Measurements from ENCODE around the gene CLDND2.

The CLDND2 gene

DNA sequence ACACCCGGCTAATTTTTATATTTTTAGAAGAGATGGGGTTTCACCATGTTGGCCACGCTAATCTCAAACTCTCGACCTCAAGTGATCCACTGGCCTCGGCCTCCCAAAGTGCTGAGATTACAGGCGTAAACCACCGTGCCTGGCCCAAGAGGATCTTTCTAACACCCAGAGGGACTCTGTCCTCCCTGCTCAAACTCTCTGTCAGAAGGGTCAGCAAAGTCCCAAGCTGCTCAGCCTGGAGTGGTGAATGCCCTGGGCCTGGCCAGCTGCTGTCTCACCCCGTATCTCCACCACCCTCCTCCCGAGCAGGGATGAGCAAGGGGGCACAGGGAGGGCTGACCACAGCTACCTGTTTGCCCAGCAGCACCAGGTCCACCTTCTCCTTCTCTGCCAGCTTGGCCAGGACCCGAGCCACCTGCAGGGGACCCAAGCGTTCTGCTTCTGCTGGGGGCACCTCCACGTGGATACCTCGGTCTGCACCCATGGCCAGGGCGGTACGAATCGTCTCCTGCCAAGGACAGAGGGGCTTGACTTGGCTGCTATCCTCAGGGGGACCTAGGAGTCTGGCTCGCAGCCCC, 15.9 kb downstream of the CLDND2 start:
- no peak for DNase-seq

DNA sequence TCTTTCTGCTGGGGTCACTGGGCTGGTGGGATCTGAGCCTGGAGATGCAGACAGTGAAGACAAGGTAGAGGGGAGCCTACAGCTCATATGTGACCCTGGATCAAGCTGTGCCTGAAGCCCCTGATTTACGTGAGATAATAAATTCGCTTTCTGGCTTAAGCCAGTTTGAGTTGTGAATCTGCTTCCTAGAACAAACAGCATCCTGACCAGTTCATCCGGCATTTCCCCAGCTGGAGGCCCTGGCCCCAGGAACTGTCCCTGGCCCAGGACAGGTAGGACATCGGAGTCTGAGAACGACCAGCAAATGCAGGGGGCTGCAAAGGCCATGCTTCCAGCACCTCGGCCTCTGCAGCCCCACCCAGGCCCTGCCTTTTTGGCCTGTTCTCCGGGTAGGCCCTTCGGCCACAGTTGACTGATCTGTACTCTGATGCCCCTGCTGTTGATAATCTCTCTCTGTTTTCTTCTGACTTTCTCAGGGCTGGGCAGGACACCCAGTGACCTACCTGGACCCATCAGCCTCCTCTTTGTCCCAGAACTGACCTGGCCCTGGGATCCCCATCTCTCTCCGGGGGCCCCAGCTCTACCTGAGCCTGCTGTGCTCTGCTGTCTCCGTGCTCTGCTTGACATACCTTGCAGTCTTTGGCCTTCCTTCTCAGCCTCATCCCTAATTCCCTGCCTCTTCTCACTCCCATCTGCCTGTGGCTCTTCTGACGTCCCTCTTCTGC, 17.4 kb downstream of the CLDND2 start:
- no peak for DNase-seq

DNA sequence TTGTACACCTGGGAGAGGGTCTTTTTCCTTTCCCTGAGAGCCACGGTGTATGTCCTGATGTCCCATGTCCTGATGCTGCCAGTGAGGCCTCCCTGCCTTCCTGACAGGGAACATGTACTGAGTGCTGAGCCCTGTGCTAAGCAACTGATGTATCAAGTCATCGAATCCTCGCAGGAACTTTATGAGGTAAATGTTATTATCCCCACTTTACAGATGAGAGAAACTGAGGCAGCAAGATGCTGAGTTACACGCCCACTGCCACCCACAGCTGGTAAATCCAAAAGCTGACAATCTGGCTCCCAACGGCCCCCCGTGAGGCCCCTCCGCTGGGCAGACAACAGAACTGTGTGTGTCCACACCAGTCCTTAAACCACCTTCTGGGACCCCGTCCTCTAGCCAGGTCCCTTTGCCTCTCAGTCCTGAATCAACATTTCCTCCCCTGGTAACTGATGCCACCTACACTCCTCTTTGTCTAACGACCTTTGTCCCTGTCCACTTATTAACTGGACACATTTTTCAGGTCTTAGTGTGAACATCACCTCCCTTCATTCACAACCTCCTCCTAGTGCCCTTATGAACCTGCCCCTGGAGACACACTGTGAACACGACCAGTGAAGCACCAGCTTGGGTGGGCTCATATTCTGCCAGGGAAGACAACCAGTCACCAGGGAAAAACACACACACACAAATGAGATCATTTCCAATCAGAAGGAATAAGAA, 21.4 kb downstream of the CLDND2 start:
- DNase-seq = no peak

DNA sequence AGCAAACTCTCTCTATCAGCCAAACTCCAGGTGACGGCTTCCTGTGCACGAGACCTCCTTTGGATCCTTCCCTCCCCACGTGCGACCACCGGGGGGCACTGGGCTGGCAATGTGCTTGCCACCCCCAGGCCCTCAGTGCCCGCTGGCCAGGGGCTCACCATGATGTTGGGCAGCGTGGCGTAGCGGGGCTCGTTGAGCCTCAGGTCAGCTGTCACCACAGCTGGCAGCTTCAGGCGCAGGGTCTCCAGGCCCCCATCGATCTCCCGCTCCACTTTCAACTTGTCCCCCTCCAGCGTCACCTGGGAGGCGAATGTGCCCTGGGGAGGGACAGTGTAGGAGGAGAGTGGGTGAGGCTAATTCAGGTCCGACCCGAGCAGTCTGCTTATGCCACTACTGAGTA, 22.1 kb downstream of the CLDND2 start:
- no peak for DNase-seq

DNA sequence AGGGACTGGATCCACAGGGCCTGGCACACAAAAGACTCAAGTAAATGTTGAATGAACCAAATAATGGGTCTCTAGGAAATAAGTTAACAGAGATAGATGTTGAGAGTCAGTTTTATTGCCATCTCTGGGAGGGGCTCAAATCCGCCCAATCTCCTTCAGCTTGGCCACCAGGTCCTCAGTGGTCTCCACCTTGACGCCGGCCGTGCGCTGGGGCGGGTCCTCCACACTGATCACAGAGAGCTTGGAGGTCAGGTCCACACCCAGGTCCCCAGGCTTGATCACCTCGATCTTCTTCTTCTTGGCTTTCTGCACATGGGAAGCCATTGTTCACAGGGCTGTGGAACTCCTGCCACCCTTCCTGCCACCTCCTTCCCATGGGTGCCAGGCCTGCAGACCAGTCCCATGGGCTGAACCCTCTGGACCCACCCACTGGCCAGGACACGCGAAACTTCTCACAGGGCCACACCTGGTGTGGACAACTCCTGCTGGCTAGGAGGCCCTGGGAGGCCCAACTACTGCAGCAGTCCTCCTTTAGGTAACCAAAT, 23.7 kb downstream of the CLDND2 start:
- no peak for DNase-seq

DNA sequence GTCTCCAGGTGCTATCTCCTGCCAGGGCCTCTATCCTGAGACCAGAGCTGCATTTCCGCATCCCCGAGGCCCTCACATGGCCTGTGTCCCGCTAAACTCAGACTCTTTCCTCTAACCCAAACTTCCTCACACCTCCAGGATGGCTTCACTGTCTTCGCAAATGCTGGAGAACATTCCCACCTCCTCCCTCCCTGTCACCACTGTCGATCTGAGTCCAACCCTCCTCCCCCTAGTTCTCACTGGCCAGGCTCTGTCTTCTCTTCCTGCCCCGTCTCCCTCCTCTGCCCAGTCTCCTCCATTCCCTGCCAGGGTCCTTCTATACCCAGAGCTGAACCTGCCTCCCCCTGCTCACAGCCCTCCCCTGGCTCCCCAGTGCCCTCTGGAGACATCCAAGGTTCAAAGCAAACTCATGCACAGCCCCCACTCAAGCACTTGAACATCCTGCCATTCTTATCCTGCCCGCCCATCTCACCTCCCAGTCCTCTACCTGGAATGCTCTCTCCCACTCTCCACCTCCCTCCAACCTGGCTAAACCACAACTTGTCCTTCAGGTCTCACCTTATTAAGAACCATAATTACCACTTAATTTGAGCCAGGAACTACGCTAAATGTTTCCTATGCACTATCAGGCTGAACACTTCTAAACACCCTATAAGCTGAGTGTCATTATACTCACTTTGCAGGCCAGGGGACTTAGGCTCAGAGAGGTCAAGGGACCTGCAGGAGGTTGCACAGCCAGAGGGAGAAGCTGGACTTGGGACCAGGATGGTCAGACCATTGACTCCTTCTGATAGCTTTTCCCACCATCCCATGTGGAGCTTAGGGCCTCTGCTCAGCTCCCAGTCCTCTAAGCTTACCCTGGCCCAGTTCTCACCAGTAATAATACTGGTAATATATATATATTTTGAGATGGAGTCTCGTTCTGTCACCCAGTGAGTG, 25.9 kb downstream of the CLDND2 start:
- no peak for DNase-seq

DNA sequence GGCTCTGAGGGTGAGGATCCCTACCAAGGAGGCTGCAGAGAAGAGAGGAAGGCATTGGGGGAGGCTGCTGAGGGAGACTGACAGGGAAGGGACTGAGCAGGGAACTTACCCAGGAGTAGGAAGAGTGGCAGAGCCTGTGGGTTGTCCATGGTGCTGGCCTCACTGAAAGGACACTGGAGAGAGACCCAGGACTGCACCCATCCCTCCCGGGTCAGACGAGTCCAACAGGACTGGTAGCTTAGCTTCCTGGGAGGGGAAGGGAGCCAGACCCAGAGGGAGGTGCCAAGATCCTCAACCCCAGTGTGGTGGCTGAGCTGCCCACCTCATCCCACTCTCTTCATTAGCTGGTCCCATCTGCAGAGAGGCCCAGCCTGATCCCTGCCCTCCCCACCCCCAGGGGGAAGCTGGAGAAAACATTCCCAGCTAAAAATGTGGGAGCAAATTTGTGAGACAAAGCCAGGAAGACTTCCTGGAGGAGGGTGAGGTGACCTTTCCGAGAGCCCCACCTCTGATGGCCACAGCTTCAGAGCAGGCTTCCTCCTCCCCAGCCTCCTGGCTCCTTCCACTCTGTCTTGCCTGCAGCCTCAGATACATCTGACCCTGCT, 26.7 kb downstream of the CLDND2 start, which contains the start of gene VSIG10L:
Gene VSIG10L, minus strand, starts transcription at position 164 of the 605 bp plus-strand sequence. Its CDS starts 15 bp downstream, at position 149.
- no peak for DNase-seq

DNA sequence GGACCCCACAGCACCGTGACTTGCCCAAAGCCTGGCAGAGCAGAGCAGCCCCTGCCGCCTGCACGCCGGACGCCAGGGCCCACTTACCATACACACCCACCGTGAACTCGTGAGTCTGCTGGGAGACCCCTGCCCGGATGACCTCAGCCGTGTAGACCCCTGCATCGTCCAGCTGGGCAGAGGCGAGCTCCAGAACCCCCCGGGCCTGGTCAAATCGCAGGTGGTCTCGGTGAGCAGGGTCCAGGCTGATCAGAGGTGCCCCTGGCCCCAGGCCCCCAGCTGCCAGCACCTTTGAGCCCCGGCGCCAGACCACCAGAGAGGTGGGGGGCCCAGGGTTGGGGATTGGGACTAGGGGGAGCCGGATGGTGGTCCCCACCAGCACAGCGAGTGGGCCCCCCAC, 27.7 kb downstream of the CLDND2 start:
- no peak for DNase-seq

DNA sequence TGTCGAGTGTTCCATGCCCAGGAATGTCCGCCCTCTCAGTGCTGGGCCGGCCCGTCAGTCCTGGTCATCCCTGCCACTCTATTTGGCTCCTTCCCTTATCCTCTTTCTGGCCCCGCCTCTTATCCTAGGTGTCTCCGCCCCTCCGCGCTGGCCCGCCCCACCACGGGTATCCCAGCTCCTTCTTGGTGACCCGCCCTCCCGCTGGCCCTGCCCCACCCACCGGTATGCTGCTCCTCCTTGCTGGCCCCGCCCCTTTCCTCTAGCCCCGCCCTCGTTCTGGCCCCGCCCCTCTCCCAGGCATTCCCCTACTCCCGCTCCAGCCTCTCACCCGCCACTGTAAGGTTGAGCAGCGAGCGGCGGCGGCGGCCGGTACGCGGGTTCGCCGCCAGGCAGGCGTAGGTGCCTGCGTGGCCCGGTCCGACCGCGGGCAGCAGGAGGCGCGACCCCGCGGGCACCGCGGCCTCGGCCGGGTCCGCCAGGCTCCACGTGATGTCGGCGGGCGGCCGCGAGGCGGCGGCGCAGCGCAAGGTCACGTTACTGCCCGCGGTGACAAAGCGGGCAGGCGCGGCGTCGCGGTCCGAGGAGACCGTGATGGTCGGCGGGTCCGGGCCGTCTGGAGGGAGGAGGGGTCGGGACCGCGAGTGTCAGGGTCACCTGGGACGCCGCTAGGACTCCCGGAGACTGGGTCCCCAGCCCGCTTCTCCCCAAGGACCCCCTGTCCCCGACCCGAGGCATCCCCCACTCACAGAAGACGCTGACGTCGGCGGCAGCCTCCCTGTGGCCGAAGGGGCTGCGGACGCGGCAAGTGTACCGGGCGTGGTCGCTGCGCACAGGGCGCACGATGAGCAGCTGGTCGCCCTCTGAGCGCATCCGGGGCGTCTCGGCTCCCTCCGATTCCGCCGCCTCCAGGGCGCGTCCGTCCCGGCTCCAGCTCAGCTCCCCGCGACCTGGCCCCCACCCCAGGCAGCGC, 28.8 kb downstream of the CLDND2 start:
- no peak for DNase-seq

DNA sequence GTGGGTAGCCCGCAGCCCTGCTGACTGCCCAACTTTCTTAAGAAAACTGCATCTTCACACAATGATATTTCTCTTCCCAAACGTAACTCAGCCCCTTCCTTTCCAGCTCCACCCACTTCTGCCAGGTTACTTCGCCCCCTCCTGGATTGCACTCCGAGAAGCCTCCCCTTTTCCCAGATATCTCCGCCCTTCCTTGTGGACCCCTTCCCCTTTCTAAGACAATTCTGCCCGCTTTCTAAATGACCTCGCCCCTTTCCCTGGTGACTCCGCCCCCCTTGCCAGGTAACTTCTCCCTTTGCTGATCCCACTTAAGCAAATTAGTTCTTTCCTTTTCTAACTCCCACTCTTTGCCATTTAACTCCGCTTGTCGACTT, 29.5 kb downstream of the CLDND2 start:
- DNase-seq = no peak

DNA sequence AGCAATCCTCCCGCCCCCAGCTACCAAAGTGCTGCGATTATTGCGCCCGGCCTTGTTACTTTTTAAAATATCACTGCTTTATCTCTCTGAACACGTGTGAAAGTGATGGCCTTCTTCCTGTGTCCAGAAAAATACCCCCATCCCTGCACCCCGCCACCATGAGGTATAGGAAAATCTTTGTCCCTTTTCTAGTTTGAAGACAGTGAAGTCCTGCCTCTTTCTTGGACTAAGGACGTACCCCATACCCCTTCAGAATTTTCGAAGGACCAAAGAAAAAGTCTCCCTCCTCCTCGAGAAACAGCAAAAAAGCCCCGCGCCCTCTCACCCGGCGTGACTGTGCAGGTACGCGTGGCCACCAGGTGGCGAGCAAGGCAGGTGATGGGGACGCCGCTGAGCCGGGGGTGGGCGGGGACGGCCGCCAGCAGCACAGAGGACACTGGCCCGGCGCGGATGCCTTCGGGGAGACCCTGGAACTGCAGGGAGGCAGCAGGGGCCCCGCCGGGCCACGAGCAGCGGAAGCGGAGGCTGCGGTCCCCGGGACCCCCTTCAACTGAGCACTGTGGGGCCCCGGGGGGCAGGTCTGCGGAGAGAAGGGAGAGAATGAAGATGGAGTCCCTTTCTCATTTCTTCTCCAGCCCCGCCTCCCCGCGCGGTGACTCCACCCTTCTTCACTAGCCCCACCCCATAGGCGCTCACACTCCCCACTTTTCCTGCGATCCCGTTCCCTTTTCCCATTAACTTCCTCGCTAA, 30.1 kb downstream of the CLDND2 start:
- DNase-seq = no peak

DNA sequence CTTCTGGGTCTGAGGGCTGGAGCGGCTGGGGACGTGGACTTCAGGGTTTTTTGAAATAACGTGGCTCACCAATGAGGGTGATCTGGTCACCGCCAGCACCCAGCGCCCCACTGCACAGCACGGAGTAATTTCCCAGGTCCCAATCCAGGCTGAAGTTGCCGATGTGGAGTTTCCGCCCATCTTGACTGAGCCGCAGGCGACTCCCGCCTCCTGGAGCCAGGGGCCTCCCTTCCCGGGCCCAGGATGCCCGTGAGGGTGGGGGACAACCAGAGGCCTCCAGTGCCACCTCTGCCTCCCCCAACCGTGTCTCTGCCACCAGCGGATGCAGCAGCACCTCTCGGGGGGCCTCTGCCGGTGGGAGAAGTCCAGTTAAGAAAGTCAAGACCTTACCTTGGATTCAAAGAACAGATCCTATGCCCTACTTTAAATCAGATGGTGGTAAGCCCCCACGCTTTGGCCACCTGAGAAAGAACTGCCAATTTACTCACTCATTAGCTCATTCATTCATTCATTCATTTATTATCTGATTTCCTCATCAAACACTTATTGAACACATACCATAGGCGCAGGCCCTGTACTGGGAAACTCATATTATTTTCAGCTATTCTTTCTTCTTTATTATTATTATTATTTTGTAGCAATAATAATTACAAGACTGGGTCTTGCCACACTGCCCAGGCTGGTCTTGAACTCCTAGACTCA, 30.8 kb downstream of the CLDND2 start:
- no peak for DNase-seq

DNA sequence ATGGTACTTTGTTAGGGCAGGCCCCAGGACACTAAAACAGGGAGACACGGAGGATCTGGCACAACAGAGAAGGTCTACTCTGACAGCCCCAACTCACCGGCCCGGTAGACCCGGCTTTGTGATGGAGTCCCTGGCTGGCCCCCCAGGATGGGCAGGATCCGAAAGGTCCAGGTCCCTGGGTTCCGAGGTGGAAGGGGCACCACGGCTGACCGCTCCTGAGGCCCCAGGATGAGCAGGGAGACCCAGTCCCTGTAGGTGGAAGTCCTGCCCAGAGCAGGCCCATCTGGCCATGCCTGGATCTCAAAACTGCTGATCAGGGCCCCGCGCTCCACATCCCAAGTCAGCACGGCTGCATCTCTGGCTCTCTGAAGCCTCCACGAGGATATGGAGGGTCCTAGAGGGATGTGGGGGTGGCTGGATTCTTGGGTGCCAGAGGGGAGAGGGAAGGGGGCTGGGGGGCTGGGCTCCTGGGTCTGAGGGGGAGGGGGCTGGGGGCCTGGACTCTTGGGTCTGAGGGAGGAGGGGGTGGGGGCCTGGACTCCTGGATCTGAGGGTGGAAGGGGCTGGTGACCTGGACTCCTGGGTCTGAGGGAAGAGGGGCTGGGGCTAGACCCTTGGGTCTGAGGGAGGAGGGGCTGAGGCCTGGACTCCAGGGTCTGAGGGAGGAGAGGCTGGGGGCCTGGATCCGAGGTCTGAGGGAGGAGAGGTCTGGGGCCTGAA, 31.5 kb downstream of the CLDND2 start:
- no peak for DNase-seq

DNA sequence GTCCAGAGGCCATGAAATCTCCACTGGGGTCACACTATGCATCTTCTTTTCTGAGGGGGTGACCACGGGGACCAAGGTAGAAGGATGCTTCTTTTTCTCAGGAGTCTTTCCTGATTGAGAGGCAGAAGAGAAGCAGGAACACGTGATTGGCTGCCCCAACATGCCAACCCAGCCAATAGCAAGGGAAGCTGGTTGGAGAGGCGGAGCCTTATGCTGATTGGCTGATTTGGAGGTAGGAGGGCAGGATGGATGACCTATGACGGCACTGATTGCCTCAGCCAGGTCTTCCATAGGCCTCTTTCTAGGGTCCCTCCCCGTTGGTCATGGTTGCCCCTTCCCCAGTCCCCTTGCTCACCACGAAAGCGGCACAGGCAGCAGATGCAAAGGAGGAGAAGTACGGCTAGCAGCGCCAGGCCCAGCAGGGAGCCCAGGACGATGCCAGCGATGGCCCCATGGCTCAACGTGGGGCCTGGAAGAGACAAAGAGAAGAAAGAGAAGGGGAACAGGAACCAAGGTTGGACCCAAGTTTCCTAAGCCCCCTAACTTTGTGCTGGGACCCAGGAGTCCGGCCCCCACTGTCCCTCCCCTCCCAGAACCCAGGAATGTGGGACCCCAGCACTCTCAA, 34.9 kb downstream of the CLDND2 start:
- DNase-seq = no peak

DNA sequence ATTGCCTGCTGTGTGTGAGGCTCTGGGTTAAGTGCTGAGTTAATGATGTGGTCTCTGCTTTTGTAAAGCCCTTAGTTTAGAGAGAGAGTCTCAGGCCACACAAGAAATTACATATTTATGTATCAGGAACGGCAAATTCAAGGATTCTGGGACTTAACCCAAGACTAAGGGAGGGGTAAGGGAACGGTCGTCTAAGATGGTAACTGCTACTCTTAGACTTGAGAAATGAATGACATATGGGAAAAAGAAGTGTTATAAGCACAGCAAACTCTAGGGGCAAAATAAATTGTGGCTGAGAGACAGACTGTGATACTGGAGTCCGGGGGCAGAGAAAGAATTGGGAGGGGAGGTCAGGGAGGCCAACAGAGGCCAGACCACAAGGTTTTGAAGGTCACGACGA, 37.1 kb downstream of the CLDND2 start:
- DNase-seq = no peak

DNA sequence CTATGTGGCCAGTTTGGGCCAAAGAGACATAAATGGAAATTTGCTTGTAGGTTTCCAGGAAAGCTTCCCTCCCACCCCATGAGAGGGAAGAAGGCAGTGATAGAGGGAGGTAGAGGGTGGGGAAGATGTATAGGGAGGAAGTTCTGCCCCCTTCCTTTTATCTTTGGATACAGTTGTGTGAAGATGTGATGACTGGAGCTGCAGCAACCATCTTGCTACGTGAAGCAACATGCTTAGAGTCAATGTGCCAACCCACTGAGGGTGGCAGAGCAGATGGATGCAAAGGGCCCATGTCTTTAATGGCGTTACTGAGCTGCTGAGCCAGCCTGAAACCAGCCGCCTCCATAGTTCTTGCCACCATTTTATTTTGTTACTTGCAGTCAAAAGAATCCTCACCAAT, 37.6 kb downstream of the CLDND2 start:
- no peak for DNase-seq

DNA sequence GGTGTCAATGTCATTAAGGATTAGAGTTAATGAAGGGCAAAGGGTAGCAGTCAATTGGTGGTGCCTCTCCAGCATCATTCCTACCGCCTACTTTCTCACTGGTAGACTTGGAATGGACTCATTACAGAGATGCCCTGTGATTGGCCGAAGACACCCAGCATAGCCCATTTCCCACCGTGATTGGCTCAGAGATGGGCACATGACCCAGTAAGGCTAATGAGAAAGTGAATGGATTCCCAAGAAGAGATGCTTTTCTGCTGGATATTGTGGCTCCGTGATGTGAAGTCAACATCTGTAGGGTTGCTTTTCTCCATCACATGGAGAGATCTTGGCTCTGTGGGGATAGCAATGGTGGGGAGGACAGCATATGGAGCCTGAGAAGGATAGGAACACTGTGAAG, 38.4 kb downstream of the CLDND2 start:
- DNase-seq = no peak

DNA sequence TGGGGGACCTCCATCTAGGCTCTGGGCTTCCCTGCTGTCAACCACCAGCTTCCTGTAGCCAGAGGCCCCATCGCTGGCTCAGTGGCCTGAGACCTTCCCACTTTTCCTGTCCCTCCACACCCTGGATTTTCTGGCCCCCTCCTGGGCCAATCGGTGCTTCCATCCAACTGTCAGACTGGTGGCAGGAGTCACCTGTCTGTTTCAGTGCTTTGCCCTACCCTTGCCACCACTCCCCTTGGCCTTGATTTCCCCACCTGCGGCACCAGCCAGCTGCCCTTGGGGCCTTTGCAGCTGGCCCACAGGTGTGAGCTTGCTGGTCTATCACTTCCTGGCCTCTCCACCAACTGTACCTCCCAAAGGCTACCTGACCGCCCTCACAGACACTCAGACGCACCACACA, 39.4 kb downstream of the CLDND2 start:
- DNase-seq = no peak

Measured in NCI-H2081 (cell line).